CD4-positive, alpha-beta T cell (primary cell): ENCODE results near the gene CYFIP1. TPM values are rescaled to one million over a fixed set of nuclear protein-coding genes. Genes with fewer than 3 reads are reported as not detected.

ENCODE experiments used
- ATAC-seq: fragments of 200-7000 bp; cut with Tn5 transposase; one replicate; pipeline ENCODE4 v1.10.0; 2022; ENCODE audit warnings: mild to moderate bottlenecking; ENCODE audit not compliant: poor library complexity
- CTCF ChIA-PET: fragments of 350-600 bp; sonication (Branson Sonifier 250); formaldehyde crosslinking; loops from one replicate; lab custom pipeline; 2021; ENCODE audit warnings: antibody characterized with exemption, inconsistent platforms; lab: Charles Lee
- POLR2A ChIA-PET: fragments of 350-600 bp; sonication (Branson Sonifier 250); formaldehyde crosslinking; loops from one replicate; lab custom pipeline; 2021; ENCODE audit warnings: antibody characterized with exemption, inconsistent platforms; lab: Charles Lee
- DNase-seq, 14 experiments: peaks; one replicate each; pipeline ENCODE4 v3.0.0-alpha.2; 2013 to 2020; ENCODE audit warnings: mixed read lengths in 2 of 14
- H3K27ac ChIP-seq, 2 donors: one replicate each; pipeline versions ENCODE4 v1.5.1 to v1.7.0; 2013; ENCODE audit warnings: low read length in 2 of 2, low read depth in 1 of 2, mild to moderate bottlenecking in 1 of 2
- H3K27me3 ChIP-seq, 2 experiments: 1 replicate in 1 of 2; 2 replicates in 1 of 2; pipeline versions ENCODE4 v1.6.1 to v1.7.0; 2013; ENCODE audit warnings: low read length in 2 of 2, control low read depth in 1 of 2, mild to moderate bottlenecking in 1 of 2, moderate library complexity in 1 of 2; ENCODE audit not compliant: insufficient read depth in 2 of 2, control insufficient read depth in 1 of 2
- H3K36me3 ChIP-seq: one replicate; pipeline ENCODE4 v1.6.1; 2013; ENCODE audit warnings: low read length, control low read depth; ENCODE audit not compliant: insufficient read depth
- H3K4me1 ChIP-seq: one replicate; pipeline ENCODE4 v1.6.1; 2013; ENCODE audit warnings: low read length, control low read depth; ENCODE audit not compliant: insufficient read depth
- H3K4me3 ChIP-seq: one replicate; pipeline ENCODE4 v1.5.1; 2013; ENCODE audit warnings: mild to moderate bottlenecking, low read length, moderate library complexity
- H3K9me3 ChIP-seq, 2 experiments: 1 replicate in 1 of 2; 2 replicates in 1 of 2; pipeline versions ENCODE4 v1.6.1 to v1.7.0; 2013; ENCODE audit warnings: low read length in 2 of 2, mild to moderate bottlenecking in 2 of 2, control low read depth in 1 of 2, moderate library complexity in 1 of 2; ENCODE audit not compliant: control insufficient read depth in 1 of 2, insufficient read depth in 1 of 2
- H3K27ac Mint-ChIP-seq: one replicate; pipeline ENCODE4 v1.8.0; 2020; ENCODE audit warnings: mixed read lengths
- H3K27me3 Mint-ChIP-seq: one replicate; pipeline ENCODE4 v1.8.0; 2021; ENCODE audit warnings: mixed read lengths
- H3K36me3 Mint-ChIP-seq: one replicate; pipeline ENCODE4 v1.8.0; 2021; ENCODE audit warnings: low read depth, mixed read lengths
- H3K4me1 Mint-ChIP-seq: one replicate; pipeline ENCODE4 v1.8.0; 2021; ENCODE audit warnings: low read depth, mixed read lengths
- H3K4me3 Mint-ChIP-seq: one replicate; pipeline ENCODE4 v1.8.0; 2020; ENCODE audit warnings: mild to moderate bottlenecking, mixed read lengths
- H3K9me3 Mint-ChIP-seq: one replicate; pipeline ENCODE4 v1.8.0; 2020; ENCODE audit warnings: mixed read lengths
- intact Hi-C, 2 experiments: fragments of 100-400 bp; cut with DNase I in 1 of 2; cut with micrococcal nuclease in 1 of 2; formaldehyde crosslinking; loops; one replicate each; pipeline versions ENCODE4 v1.15.1 to v1.9.0; 2023 to 2025; cut with DNase I, micrococcal nuclease
- total RNA-seq, 174 experiments: library from RNA in 2 of 174; stranded (reverse) in 2 of 174; gene quantifications; one replicate each; pipeline ENCODE4 v1.2.3 and lab custom pipeline; 2021 to 2026
- TF ChIP-seq, protein P1 (sequence below): fragments of 200-600 bp; IDR thresholded peaks from one replicate; pipeline ENCODE4 v1.8.0; 2022; ENCODE audit warnings: antibody characterized with exemption, mild to moderate bottlenecking

Gene CYFIP1
- total RNA-seq, 2 experiments from 2014 or later: 3.2 to 4.4 TPM

- DNase-seq (no peak), ATAC-seq (no peak)
- POLR2A ChIA-PET: no interaction called here
- no peaks in the 10 kb centered on the region for H3K4me1 ChIP-seq
- no peak overlapping the region for H3K4me3 ChIP-seq
- CTCF ChIA-PET: interaction anchor here (0.6 kb wide), 1 partner anchor 98 kb away, joined by 3 read pairs; no protein-coding TSS in a partner anchor
- peaks cover 0 to 10% of the 10 kb centered on the region in 2 experiments for H3K9me3 ChIP-seq
- H3K27ac ChIP-seq: no peak overlapping the region
- Mint-ChIP-seq H3K4me1 (no peaks in the 10 kb centered on the region), H3K27me3 (no peaks in the 10 kb centered on the region), H3K9me3 (no peaks in the 10 kb centered on the region), H3K36me3 (no peaks in the 10 kb centered on the region), H3K27ac (no peak overlapping the region), H3K4me3 (no peak overlapping the region)
- intact Hi-C loops: loop anchor here in 1 of 2 experiments (10.0 kb wide), 1 partner anchor 93 kb away; no protein-coding TSS in a partner anchor
- TF ChIP-seq, protein P1, sequence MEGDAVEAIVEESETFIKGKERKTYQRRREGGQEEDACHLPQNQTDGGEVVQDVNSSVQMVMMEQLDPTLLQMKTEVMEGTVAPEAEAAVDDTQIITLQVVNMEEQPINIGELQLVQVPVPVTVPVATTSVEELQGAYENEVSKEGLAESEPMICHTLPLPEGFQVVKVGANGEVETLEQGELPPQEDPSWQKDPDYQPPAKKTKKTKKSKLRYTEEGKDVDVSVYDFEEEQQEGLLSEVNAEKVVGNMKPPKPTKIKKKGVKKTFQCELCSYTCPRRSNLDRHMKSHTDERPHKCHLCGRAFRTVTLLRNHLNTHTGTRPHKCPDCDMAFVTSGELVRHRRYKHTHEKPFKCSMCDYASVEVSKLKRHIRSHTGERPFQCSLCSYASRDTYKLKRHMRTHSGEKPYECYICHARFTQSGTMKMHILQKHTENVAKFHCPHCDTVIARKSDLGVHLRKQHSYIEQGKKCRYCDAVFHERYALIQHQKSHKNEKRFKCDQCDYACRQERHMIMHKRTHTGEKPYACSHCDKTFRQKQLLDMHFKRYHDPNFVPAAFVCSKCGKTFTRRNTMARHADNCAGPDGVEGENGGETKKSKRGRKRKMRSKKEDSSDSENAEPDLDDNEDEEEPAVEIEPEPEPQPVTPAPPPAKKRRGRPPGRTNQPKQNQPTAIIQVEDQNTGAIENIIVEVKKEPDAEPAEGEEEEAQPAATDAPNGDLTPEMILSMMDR: no peak
- no peaks in the 10 kb centered on the region for H3K27me3 ChIP-seq
- H3K36me3 ChIP-seq: peaks cover 10% of the 10 kb centered on the region
Observed at GRCh38 chr15:22881739-22882440, 98.3 kb downstream of the CYFIP1 start.

DNA sequence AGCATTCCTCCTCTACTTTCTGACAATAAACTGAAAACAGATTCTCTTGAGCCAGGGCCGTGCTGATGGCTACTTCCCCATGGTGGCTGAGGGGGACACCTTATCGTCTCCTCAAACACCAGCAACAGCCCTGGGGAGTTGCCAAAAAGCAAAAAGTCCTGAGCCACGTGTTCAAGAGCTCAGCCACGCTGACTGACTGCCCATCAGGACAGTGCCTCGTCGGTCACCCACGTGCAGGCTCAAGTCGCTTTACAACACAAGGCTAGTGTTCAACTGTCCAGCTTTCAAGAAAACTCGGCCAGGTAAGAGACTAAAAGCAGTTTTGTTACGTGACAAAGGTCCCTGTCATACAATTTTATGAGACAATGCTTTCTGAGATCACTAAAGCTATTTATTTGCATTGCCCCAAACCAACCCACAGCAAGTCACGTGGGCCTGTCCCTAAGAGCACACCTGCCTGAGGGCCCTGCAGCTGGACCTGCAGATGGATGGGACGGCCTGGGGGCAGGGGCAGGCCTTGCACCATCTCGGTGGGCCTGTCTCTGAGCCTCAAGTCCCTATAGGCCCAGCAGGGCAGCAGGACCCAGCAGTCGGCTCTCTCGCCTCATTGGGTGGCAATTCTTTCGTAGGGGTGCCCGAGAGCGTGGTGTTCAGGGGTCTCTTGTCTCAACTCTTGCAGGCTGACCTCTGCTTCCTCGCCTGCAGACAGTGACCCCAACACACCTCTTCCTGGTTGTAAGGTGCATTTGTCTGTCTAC lies 99.0 kb downstream of the CYFIP1 start:
- no peak overlapping the region for H3K4me3 Mint-ChIP-seq
- peaks cover 10% of the 10 kb centered on the region for H3K36me3 ChIP-seq

More for the DNA sequence above, 99.0 kb downstream of the CYFIP1 start:
- H3K27me3 ChIP-seq: no peaks in the 10 kb centered on the region
- CTCF ChIA-PET: no interaction called here
- DNase-seq (no peak), ATAC-seq (no peak)
- H3K9me3 ChIP-seq: peaks cover 0 to 10% of the 10 kb centered on the region in 2 experiments
- H3K36me3 Mint-ChIP-seq: peaks cover 1% of the 10 kb centered on the region
- no peak overlapping the region for H3K4me3 ChIP-seq
- no peak overlapping the region for H3K27ac ChIP-seq
- intact Hi-C loops: loop anchor here in 1 of 2 experiments (10.0 kb wide), 1 partner anchor 94 kb away; no protein-coding TSS in a partner anchor
- no peaks in the 10 kb centered on the region for H3K27me3 Mint-ChIP-seq
- no peak overlapping the region for H3K27ac Mint-ChIP-seq
- POLR2A ChIA-PET: interaction anchor here (0.5 kb wide), 1 partner anchor 12 kb away, joined by 3 read pairs; no protein-coding TSS in a partner anchor
- H3K9me3 Mint-ChIP-seq: no peaks in the 10 kb centered on the region
- no peaks in the 10 kb centered on the region for H3K4me1 Mint-ChIP-seq
- TF ChIP-seq, protein P1: no peak
- H3K4me1 ChIP-seq: no peaks in the 10 kb centered on the region
